Measurements from ENCODE around the gene CTIF. TPM values are rescaled to one million over a fixed set of nuclear protein-coding genes. Genes with fewer than 3 reads are reported as not detected.

CTIF gene
- total RNA-seq, 6 experiments from 2014 or later: 77.6 to 100 (median 79.2) TPM

GRCh38 chr18:48667276-48668254 is 128.7 kb downstream of the CTIF start:
- Mint-ChIP-seq H3K4me1 (ENCODE audit: low read depth) (peaks cover 6% of the 10 kb centered on the region; the same call in 1 of the 2 replicates), H3K27me3 (ENCODE audit: insufficient read depth) (peaks cover 8% of the 10 kb centered on the region; the same call in 1 of the 2 replicates), H3K27ac (peak overlapping the region; percentile 17; the same call in 1 of the 2 replicates), H3K4me3 (no peak overlapping the region), H3K9me3 (peaks cover 8% of the 10 kb centered on the region; the same call in 1 of the 2 replicates), H3K36me3 (ENCODE audit: low read depth) (peaks cover 29% of the 10 kb centered on the region)
- DNase-seq: peak; percentile 25
- TF ChIP-seq CTCF (IDR thresholded peaks at IDR 0.05): peak; percentile 73

GRCh38 chr18:48668466-48669179 is 129.8 kb downstream of the CTIF start:
- H3K4me3 Mint-ChIP-seq: no peak overlapping the region
- H3K9me3 Mint-ChIP-seq: peaks cover 8% of the 10 kb centered on the region; the same call in 1 of the 2 replicates
- TF ChIP-seq CTCF (IDR thresholded peaks at IDR 0.05): no peak; the same call in 1 of the 2 replicates
- H3K36me3 Mint-ChIP-seq (ENCODE audit: low read depth): peaks cover 29% of the 10 kb centered on the region
- peaks cover 10% of the 10 kb centered on the region for H3K4me1 Mint-ChIP-seq (ENCODE audit: low read depth)
- H3K27ac Mint-ChIP-seq: peak overlapping the region; percentile 46
- H3K27me3 Mint-ChIP-seq (ENCODE audit: insufficient read depth): peaks cover 8% of the 10 kb centered on the region; the same call in 1 of the 2 replicates
- DNase-seq: no peak

GRCh38 chr18:48669180-48669675 is 130.4 kb downstream of the CTIF start:
- H3K9me3 Mint-ChIP-seq: peaks cover 8% of the 10 kb centered on the region; the same call in 1 of the 2 replicates
- no peak for DNase-seq
- no peak overlapping the region for H3K4me3 Mint-ChIP-seq
- H3K27ac Mint-ChIP-seq: peak overlapping the region; percentile 46; the same call in 1 of the 2 replicates
- peaks cover 8% of the 10 kb centered on the region; the same call in 1 of the 2 replicates for H3K27me3 Mint-ChIP-seq (ENCODE audit: insufficient read depth)
- H3K4me1 Mint-ChIP-seq (ENCODE audit: low read depth): peaks cover 16% of the 10 kb centered on the region
- no peak for TF ChIP-seq CTCF (IDR thresholded peaks at IDR 0.05)
- H3K36me3 Mint-ChIP-seq (ENCODE audit: low read depth): peaks cover 29% of the 10 kb centered on the region

- no peak for TF ChIP-seq CTCF (IDR thresholded peaks at IDR 0.05)
- no peak overlapping the region for H3K27ac Mint-ChIP-seq
- peaks cover 8% of the 10 kb centered on the region; the same call in 1 of the 2 replicates for H3K9me3 Mint-ChIP-seq
- H3K36me3 Mint-ChIP-seq (ENCODE audit: low read depth): peaks cover 28% of the 10 kb centered on the region
- peaks cover 8% of the 10 kb centered on the region for H3K27me3 Mint-ChIP-seq (ENCODE audit: insufficient read depth)
- peaks cover 23% of the 10 kb centered on the region for H3K4me1 Mint-ChIP-seq (ENCODE audit: low read depth)
- DNase-seq: no peak
- H3K4me3 Mint-ChIP-seq: no peak overlapping the region
Observed at GRCh38 chr18:48669991-48670750, 131.3 kb downstream of the CTIF start.
